Astrocyte of the cerebellum (primary cell): ENCODE data around the gene DRC7.

ENCODE experiments used
- DNase-seq: peaks from one replicate; pipeline ENCODE4 v3.0.0-alpha.2; 2011; ENCODE audit warnings: low read depth
- H3K4me3 ChIP-seq: 2 replicates; pipeline ENCODE4 v1.5.1; 2011; ENCODE audit warnings: mild to moderate bottlenecking, low read depth, low read length, moderate library complexity
- CTCF ChIP-seq: IDR thresholded peaks from 2 replicates; pipeline ENCODE4 v1.5.1; 2012; ENCODE audit warnings: low read length, low read depth, moderate library complexity, mild to moderate bottlenecking; ENCODE audit errors: missing control alignments
- in situ Hi-C: cut with HindIII; loops from 2 replicates; pipeline ENCODE4 v1.10.0; 2017; ENCODE audit warnings: low sequenced_read_pairs

DRC7 gene

GRCh38 chr16:57648581-57649442 is 45.8 kb upstream of the DRC7 start:
- H3K4me3 ChIP-seq: no peak overlapping the region
- in situ Hi-C loops: no loop called here
- DNase-seq: peak; percentile 43
- peak; percentile 100 for TF ChIP-seq CTCF

- H3K4me3 ChIP-seq: no peak overlapping the region
- no peak for TF ChIP-seq CTCF
- in situ Hi-C loops: no loop called here
- DNase-seq: no peak
Observed at GRCh38 chr16:57649443-57649751, 45.2 kb upstream of the DRC7 start.

- DNase-seq: no peak
- no peak for TF ChIP-seq CTCF
- in situ Hi-C loops: no loop called here
- H3K4me3 ChIP-seq: no peak overlapping the region
Observed at GRCh38 chr16:57649846-57650245, 44.8 kb upstream of the DRC7 start.

GRCh38 chr16:57651344-57652333 is 43.0 kb upstream of the DRC7 start:
- no peak for DNase-seq
- TF ChIP-seq CTCF: no peak
- in situ Hi-C loops: no loop called here
- no peak overlapping the region for H3K4me3 ChIP-seq

GRCh38 chr16:57652695-57653471 is 41.7 kb upstream of the DRC7 start:
- in situ Hi-C loops: no loop called here
- H3K4me3 ChIP-seq: no peak overlapping the region
- TF ChIP-seq CTCF: no peak

GRCh38 chr16:57653936-57654335 is 40.7 kb upstream of the DRC7 start:
- no peak for TF ChIP-seq CTCF
- H3K4me3 ChIP-seq: no peak overlapping the region
- in situ Hi-C loops: no loop called here
- DNase-seq: no peak

More at GRCh38 chr16:57652695-57653471, 41.7 kb upstream of the DRC7 start:
- DNase-seq: no peak
